ENCODE measurements around the gene MYOZ3.

Gene MYOZ3

GRCh38 chr5:150660108-150660831 lies 781 bp upstream of the MYOZ3 start:
- no peak for FAIRE-seq

GRCh38 chr5:150661821-150662596 lies 958 bp downstream of the MYOZ3 start:
- FAIRE-seq: no peak

GRCh38 chr5:150662731-150663516 lies 1.9 kb downstream of the MYOZ3 start:
- no peak for FAIRE-seq

- FAIRE-seq: no peak
These were observed 2.9 kb downstream of the MYOZ3 start for GRCh38 chr5:150663936-150664335.

GRCh38 chr5:150665044-150665443 lies 4.0 kb downstream of the MYOZ3 start:
- FAIRE-seq: no peak

GRCh38 chr5:150670275-150670947 lies 9.4 kb downstream of the MYOZ3 start:
- no peak for FAIRE-seq

GRCh38 chr5:150670948-150671310 lies 9.9 kb downstream of the MYOZ3 start:
- FAIRE-seq: no peak

GRCh38 chr5:150671509-150672236 lies 10.6 kb downstream of the MYOZ3 start:
- FAIRE-seq: no peak

GRCh38 chr5:150672237-150672883 lies 11.3 kb downstream of the MYOZ3 start:
- FAIRE-seq: no peak

- no peak for FAIRE-seq
These were observed 11.8 kb downstream of the MYOZ3 start for GRCh38 chr5:150672884-150673275.

GRCh38 chr5:150674341-150674821 lies 13.3 kb downstream of the MYOZ3 start:
- FAIRE-seq: no peak

GRCh38 chr5:150675069-150675468 lies 14.0 kb downstream of the MYOZ3 start:
- FAIRE-seq: no peak

GRCh38 chr5:150676578-150676977 lies 15.5 kb downstream of the MYOZ3 start:
- no peak for FAIRE-seq

GRCh38 chr5:150689120-150689519 lies 28.1 kb downstream of the MYOZ3 start:
- FAIRE-seq: no peak

- no peak for FAIRE-seq
These were observed 29.7 kb downstream of the MYOZ3 start for GRCh38 chr5:150690760-150691159.

GRCh38 chr5:150692276-150692675 lies 31.2 kb downstream of the MYOZ3 start:
- FAIRE-seq: no peak

- no peak for FAIRE-seq
These were observed 33.6 kb downstream of the MYOZ3 start for GRCh38 chr5:150694612-150695011.

- FAIRE-seq: no peak
These were observed 39.2 kb downstream of the MYOZ3 start for GRCh38 chr5:150700246-150700593.

GRCh38 chr5:150700594-150701377 lies 39.7 kb downstream of the MYOZ3 start, which contains the start of gene RBM22:
RBM22 (minus strand) TSS chr5:150701062; CDS start chr5:150700985, 77 bp downstream.
- peak; percentile 95 for FAIRE-seq

- no peak for FAIRE-seq
These were observed 42.7 kb downstream of the MYOZ3 start for GRCh38 chr5:150703762-150704161.

Measured in G401.6 (cell line).